NCI-H345 (cell line): ENCODE results near the gene PDZRN3.
"Not testable (repeated sequence)": the region's sequence is repeated elsewhere in the genome, so short reads cannot be mapped to it uniquely, and the experiment has no call there.

Experiments used
- DNase-seq: peaks from one replicate; lab custom pipeline; 2025; lab: John Stamatoyannopoulos, UW

PDZRN3 gene

GRCh38 chr3:73586628-73587027 is 38.1 kb downstream of the PDZRN3 start:
- DNase-seq: no peak

- peak; percentile 33 for DNase-seq
Observed at GRCh38 chr3:73586190-73586589, 38.6 kb downstream of the PDZRN3 start.

- no peak for DNase-seq
Observed at GRCh38 chr3:73584873-73585272, 39.9 kb downstream of the PDZRN3 start.

- DNase-seq: no peak
Observed at GRCh38 chr3:73582535-73582934, 42.2 kb downstream of the PDZRN3 start.

GRCh38 chr3:73581134-73581846 is 43.5 kb downstream of the PDZRN3 start:
- no peak for DNase-seq

- no peak for DNase-seq
Observed at GRCh38 chr3:73580343-73580742, 44.4 kb downstream of the PDZRN3 start.

GRCh38 chr3:73577704-73578103 is 47.0 kb downstream of the PDZRN3 start:
- no peak for DNase-seq

- DNase-seq: no peak
Observed at GRCh38 chr3:73576999-73577461, 47.7 kb downstream of the PDZRN3 start.

- DNase-seq: no peak
Observed at GRCh38 chr3:73575953-73576352, 48.8 kb downstream of the PDZRN3 start.

- no peak for DNase-seq
Observed at GRCh38 chr3:73575519-73575918, 49.2 kb downstream of the PDZRN3 start.

- no peak for DNase-seq
Observed at GRCh38 chr3:73573204-73573603, 51.5 kb downstream of the PDZRN3 start.

GRCh38 chr3:73572368-73572767 is 52.4 kb downstream of the PDZRN3 start:
- no peak for DNase-seq

- DNase-seq: no peak
Observed at GRCh38 chr3:73571238-73571794, 53.4 kb downstream of the PDZRN3 start.

- DNase-seq: no peak
Observed at GRCh38 chr3:73569246-73569760, 55.4 kb downstream of the PDZRN3 start.

- DNase-seq: no peak
Observed at GRCh38 chr3:73568371-73568862, 56.3 kb downstream of the PDZRN3 start.

GRCh38 chr3:73565374-73565773 is 59.4 kb downstream of the PDZRN3 start:
- DNase-seq: not testable (repeated sequence)

- no peak for DNase-seq
Observed at GRCh38 chr3:73563896-73564582, 60.7 kb downstream of the PDZRN3 start.

GRCh38 chr3:73561494-73561893 is 63.2 kb downstream of the PDZRN3 start:
- DNase-seq: no peak

GRCh38 chr3:73559749-73560148 is 65.0 kb downstream of the PDZRN3 start:
- no peak for DNase-seq

- DNase-seq: no peak
Observed at GRCh38 chr3:73558727-73559075, 66.0 kb downstream of the PDZRN3 start.

GRCh38 chr3:73557986-73558726 is 66.6 kb downstream of the PDZRN3 start:
- DNase-seq: no peak
